Measurements from ENCODE around the gene SSH3.

DNA sequence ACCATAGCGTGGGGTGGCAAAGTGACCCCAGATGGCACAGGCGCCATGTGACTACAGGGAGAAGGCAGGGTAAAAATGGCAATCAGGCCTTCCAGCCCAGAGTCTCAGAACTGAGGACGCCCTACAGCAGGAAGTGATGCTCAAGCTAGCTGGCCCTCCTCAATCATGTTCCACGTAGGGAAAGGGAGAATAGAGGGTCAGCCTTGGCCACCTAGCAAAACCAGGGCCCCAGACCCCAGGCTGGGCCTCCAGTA lies 15.2 kb upstream of the SSH3 start:
- no peak for TF ChIP-seq SP1 (IDR thresholded peaks at IDR 0.05; ENCODE audit: low read depth, low read length)
- TF ChIP-seq, protein P1, sequence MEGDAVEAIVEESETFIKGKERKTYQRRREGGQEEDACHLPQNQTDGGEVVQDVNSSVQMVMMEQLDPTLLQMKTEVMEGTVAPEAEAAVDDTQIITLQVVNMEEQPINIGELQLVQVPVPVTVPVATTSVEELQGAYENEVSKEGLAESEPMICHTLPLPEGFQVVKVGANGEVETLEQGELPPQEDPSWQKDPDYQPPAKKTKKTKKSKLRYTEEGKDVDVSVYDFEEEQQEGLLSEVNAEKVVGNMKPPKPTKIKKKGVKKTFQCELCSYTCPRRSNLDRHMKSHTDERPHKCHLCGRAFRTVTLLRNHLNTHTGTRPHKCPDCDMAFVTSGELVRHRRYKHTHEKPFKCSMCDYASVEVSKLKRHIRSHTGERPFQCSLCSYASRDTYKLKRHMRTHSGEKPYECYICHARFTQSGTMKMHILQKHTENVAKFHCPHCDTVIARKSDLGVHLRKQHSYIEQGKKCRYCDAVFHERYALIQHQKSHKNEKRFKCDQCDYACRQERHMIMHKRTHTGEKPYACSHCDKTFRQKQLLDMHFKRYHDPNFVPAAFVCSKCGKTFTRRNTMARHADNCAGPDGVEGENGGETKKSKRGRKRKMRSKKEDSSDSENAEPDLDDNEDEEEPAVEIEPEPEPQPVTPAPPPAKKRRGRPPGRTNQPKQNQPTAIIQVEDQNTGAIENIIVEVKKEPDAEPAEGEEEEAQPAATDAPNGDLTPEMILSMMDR (IDR thresholded peaks at IDR 0.05; ENCODE audit: control extremely low read depth in 1 of 3, insufficient read depth in 1 of 3, low read depth in 1 of 3, low read length in 3 of 3): no peak
- TF ChIP-seq SUZ12 (IDR thresholded peaks at IDR 0.05; ENCODE audit: low read length): no peak
- no peak; the same call in 1 of the 2 replicates for TF ChIP-seq USF2 (IDR thresholded peaks at IDR 0.05; ENCODE audit: low read length)
- TF ChIP-seq EZH2 (IDR thresholded peaks at IDR 0.05; ENCODE audit: low read depth, low read length, severe bottlenecking): no peak
- no peak for TF ChIP-seq EP300 (IDR thresholded peaks at IDR 0.05; ENCODE audit: borderline replicate concordance in 1 of 2, low read depth in 2 of 2, low read length in 2 of 2)
- TF ChIP-seq NANOG (IDR thresholded peaks at IDR 0.05; ENCODE audit: insufficient read depth, low read depth, low read length, poor library complexity, severe bottlenecking): no peak
- TF ChIP-seq POLR2AphosphoS5 (IDR thresholded peaks at IDR 0.05; ENCODE audit: low read depth, low read length): no peak
